GM18873 (cell line): ENCODE measurements around the gene TXNRD3.

Experiments used
- ATAC-seq: cut with Tn5 transposase; IDR thresholded peaks from one replicate; pipeline ENCODE4 v1.9.1; 2021; ENCODE audit warnings: mild to moderate bottlenecking, moderate library complexity, moderate number of reproducible peaks; ENCODE audit not compliant: unreplicated experiment, low FRiP score

TXNRD3 gene

DNA sequence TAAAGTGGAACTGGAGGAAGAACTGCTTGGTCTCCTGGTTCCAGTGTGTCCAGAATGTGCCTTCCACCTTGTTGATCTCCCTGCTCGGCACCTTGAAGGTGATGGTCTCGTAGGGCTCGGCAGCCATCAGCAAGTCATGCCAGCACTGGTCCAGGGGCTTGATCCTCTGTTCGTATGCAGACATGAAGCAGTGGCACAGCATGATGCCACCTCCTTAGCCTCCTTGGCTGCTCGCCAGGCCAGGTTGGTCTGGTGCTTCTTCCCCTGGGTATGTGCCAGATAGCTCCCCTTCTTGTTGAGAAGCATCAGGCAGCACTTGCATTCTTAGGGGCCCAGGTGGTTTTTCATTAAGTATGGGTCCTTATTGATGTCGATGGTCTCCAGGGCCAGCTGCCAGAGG is 17.8 kb upstream of the TXNRD3 start:
- ATAC-seq, result no peak

DNA sequence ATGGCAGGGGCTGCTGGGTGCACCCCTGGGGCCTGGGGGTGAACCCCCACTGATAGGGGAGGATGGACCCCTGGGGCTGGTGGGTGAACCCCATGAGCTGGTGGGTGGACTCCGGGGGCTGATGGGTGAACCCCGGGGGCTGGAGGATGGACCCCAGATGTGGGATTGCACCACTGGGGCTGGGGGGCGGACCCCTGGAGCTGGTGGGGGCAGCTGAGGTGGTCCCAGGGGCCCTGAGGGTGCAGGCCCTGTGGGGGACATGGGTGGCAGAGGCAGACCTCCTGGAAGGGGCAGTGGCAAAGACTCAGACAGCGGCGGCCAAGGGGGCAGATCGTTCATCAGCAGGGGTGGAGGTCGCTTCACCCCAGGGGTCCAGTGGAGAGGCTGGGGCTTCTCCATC is 17.4 kb upstream of the TXNRD3 start:
- ATAC-seq, result no peak

DNA sequence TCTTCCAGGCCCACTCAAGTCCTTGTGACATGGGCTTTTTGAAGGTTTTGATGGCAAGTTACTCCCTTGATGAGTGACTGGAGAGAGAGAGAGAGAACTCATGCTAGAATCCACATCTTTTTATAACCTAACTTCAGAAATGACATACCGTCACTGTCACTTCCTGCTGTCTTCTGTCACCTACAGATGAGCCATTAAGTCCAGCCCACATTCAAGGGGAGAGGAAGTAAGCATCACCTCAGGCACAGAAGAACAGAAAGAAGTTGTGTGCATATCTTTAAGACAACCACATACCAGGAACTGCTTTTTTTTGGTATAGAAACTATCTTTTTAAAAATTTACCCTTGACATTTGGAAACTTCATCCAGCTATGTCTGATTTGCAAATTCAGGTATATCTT is 16.6 kb upstream of the TXNRD3 start:
- ATAC-seq, result no peak

DNA sequence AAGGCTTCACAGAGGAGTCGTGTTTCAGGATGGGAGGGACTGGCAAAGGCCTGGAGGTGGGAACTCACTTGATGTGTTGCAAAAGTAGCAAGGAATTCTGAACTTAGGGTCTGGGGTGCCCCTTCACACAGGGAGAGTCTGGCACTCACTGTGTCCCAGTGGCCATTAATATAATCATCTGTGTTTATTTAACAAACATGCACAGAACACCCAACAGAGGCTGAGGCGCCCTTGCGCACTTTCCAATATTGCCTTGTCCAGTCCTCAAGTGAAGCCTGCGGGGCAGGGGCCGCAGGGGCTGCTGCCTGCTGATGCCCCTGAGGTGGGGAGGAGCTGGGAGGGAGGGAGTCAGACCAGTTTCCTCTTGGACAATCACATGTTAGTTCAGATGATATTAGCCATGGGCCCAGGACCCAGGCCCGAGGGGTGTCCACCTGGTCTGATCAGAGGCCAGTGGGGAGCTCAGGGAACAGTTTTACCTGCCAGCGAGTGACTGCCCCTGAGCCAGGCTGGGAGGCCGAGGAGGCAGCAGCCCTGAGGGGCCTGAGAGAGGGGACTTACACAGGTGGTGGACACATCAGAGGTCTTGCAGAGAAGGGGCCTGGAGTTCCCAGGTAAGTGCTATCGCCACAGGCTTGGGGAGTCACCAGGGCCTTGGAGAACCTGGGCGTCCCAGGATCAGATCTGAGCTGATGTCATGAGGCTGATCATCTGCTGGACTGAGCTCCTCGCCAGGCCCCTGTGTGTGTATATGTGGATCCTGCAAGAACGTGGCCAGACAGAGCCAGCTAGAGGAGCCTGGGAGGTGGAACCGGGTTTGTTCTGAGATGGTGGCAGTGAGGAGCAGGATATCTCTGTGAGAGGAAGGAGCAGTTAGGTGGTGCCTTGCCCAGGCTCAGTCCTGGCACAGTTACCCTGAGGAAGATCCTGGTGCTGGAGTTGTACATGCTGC is 13.8 kb upstream of the TXNRD3 start:
- ATAC-seq, result no peak

DNA sequence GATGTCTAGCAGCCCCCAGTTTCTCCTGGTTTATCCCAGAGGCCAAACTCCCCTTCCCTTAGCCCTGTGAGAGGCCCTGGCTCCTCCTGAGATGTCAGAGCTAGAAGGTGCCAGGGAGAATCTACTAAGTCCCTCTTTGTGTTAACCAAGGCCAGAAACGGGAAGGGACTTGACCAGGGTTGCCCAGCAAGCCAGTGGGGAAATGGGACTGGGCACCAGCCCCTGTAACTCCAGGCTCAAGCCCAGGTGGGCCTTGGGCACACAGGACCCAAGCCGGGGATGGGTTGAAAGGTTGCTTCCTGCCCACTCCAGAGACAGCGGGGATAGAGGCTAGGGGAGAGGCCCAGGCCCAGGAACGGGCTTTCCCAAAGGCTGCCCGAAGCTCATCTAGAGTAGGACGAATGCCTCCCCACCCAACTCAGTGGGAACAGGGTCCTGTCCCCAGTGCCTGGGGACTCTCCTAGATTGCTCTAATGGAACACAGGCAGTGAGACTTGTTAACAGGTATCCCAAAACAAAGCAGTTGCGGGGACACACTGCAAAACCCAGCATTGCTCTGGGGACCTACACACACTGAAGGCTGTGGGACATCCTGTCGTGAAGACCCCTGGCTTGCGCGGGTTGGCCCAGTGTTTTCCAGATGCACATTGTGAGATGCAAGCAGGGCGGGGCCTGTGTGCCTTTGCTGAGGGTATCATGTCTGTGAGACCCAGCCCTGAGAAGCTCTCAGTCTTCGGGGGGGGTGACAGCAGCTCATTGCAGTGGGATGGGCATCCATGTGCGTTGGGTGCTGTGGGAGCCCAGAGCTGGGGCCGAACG is 12.9 kb upstream of the TXNRD3 start:
- ATAC-seq, result no peak

DNA sequence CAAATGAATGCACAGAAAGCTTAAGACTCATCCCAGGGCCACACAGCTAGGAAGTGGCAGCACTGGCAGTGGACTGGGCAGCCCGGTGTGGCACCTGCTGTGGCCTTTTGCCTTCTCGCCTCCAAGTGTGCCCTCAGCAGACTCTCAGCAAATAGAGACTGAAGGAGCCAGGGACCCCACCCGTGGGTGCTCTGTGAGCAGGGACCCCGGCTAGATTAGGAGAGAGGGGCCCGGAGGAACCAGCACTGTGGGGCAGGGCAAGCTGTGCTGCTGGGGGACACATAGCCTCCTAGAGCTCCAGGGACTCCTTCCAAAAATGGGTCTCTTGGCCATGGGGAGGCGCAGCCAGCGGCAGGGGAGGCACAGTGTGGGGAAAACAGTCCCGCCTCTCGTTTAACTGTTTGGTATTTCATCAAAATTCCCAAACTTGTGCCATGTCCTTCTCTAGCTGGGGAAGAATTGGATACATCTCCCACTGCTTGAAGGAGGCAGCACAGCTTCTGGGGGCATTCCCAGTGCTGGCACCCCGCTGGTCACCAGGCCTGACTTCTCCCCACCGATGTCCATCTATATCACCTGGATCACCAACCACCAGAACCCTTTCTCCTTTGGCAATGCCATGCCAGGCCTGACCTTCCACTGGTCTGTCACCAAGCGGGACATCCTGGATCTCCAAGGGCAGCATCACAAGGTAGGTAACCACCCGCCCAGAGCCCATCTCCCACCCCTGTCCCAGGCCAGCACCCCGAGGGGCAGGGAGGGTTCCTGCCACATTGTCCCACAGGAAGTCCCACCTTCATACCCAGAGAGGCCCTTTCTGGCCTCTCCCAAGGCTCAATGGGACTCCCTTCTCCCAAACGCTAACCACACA is 12.0 kb upstream of the TXNRD3 start:
- ATAC-seq, result no peak

DNA sequence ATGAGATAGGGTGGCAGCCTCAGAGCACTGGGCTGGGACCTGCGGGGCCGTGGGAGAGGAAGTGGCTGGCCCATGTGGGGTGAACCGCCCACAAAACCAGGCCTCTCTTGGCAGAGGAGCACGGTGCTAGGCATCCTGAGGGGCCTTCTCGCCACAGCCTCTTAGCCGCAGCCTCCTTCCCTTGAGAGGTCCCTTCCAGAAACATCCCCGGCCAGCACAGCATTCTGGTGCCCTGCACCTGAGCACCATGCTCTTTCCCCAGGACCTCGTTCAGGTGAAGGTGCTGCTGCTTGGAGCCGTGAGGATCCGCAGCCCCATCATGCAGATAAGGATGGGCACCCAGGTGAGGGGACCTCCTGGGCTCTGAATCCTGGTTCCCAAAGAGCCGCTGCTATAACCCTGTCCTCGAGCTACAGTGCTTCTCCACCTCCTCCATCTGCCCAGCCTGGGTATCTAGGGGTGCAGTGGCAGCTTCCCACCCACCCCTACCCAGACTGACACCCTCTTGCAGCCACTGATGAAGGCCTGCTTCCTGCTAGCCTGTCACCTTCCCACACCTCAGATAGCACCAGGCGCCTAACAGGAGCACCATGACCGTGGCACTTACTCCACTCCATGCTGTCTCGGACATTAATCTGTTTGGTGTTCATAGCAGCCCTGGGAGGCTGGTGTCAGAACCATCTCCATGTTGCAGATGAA is 11.2 kb upstream of the TXNRD3 start:
- no peak for ATAC-seq

DNA sequence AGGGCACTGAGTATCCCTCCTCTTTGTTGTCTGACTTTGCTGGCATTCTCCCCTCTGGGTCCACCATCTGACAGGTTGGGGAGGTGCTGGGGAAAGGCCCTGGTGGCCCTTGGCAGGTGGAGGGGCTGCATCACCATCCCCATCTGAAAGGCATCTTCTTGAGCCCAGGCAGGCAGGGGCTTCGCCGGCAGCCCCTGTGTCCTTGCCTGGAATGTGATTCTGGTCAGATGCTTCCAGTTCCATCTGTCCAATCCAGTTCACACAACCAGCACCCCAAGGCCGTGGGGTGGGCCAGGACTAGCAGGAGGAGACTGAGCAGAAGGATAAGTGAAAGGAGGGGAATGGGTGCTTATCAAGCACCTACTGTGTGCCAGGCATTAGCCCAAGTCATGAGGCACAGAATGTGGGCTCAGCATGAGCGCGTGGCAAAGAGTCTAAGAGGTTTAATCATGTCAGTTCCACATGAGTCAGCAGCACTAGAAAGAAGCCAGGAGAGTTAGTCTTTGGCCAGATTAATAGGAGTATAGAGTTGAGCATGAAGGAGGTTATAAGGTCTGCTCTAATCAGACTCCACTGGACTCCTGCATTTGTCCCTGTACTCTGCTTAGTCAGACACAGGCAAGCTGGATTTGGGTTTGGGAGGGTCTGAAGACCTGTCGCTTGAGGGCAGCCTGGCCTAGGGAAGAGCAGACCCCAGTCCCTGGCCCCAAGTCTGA is 10.5 kb upstream of the TXNRD3 start:
- ATAC-seq, result no peak

DNA sequence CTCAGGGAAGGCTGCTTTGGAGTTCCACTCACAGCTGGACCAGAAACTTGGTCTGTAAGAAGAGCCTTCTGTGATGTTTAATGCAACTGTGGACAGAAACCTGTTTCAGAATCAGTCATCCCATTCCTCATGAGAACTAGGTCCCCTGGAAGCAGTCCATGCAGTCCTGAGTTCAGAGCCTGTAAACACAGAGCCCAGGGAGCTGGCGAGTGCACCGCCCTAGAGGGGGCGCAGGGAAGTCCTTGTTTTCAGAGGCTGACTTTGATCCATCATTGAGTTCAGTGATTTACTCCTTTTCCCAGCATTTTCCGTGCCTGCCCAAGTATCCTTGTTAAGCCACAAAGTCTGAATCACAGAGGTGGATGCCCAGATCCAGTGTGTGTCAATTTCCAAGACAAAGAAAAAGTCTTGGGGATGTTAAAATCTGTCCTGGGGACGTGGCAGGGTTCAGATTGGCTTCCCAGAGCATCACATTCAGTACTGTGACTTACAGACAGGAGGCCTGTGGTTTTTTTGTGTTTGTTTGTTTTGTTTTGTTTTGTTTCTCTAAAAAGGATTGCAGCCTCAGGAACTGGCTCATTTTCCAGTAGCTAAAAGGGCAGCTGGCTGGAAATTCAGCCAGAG is 9.8 kb upstream of the TXNRD3 start:
- no peak for ATAC-seq

DNA sequence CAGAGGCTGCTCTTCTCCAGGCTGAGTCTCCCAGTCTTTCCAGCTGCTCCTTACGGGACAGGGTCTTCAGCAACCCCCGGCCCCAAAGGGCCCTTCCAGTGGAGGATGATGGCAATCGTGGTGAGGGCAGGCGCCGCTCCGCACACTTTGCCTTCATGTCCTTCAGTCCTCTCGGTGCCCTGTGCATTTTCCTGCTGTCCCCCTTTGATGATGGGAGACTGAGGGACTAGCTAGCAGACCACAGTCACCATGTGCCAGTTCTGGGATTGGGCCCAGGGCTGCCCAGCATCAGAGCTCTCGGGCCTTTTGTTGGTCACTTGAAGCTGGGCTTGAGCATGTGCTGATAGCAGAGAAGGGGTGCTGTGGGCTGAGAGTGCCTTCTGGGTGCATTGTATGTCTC is 8.8 kb upstream of the TXNRD3 start:
- no peak for ATAC-seq

DNA sequence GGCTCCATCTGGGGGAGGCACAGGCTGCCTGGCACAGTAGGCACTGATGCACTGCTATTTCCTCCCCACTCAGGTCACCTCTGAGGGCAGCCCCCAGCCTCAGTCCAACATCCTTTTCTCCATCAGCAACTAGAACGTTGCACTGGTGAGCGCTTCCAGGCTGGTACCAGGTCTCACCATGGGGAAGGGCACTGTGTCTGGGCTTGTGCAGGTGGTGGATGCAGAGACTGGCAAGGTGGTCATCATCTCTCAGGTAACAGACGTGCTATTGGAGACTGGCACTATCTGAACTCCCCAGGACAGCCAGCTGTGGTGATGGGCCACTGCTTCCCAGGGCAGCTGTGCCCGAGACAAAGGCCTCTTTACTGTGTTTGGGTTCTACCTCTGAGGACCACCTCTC is 8.3 kb upstream of the TXNRD3 start:
- ATAC-seq, result no peak

DNA sequence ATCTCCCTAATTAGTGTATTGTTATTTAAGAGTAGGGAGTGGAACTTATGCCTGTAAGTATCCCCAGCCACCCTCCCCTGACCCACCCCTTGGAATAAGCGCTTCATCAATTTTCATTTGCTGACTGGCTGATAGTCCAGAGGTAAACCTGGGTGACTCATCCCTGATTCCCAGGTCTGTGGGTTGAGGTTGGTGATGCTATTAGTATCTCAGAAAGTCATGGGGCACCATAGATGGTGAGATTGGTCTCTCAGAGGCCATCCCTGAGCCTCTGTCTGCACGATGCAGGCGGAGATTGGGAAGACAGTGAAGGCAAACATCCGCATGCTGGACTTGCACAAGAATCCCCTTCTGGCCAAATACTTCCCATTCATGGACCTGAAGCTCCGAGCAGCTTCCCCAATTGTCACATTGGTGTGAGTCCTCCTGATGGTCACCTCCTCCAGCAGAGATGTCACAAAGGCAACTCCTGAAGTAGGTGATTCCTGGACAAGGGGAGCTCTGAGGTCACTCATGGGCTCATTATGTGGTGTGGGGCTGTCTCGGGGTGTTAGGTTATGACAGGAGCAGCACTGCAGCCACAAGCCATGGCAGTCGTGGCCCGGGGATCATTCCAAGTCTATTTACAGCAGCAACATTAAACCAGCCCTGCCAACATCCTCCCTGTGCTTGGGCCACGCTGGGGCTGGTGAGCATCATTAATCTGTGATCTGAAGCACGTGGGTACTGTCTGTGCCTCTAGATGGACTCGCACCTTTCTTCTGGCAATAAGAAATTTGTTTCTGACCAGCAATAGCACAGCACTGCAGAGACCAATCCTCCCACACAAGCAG is 6.8 kb upstream of the TXNRD3 start:
- no peak for ATAC-seq

DNA sequence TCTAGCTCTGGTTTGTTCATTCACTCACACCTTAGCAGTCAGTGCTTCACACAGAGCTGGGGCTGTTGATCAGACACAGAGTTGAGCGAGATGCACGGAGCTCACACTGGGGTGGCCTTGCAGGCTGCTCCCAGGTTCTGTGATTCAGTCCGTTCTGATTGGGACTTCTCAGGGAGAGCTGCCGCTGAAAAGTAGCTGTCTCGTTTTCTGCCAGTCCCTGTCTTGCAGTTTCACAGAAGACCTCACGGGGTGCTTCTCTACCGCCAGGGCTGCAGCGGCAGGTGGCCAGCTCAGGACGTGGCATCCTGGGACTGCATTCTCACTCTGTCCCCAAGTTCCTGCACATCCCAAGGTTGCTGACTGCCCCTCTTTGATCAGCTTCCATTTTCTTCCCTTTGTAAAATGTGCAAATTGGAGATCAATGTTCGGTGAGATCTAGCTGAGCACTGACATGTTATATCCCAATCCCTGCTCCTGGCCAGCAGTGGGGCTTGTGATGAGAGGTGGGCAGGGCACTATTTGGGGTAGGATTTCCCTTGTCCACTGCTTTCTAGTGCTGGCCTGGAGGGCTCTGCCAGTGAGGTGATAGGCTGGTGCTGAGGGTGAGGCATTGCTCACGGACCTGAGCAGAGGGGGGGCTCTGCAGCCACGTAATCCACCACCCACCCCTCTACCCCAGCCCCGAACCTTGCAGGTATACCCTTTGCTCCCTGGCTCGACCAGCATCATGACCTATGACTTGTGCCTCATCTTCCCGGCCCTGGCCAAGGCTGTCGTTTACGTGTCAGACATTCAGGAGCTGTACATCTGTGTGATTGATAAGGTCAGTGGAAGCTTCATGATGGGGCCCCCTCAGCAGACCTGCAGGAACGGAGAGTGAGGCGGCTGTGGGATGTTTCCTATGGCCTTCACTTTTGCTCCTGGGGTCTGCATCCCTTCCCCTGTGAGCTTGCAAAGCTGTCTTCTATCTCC is 5.3 kb upstream of the TXNRD3 start:
- ATAC-seq, result no peak

DNA sequence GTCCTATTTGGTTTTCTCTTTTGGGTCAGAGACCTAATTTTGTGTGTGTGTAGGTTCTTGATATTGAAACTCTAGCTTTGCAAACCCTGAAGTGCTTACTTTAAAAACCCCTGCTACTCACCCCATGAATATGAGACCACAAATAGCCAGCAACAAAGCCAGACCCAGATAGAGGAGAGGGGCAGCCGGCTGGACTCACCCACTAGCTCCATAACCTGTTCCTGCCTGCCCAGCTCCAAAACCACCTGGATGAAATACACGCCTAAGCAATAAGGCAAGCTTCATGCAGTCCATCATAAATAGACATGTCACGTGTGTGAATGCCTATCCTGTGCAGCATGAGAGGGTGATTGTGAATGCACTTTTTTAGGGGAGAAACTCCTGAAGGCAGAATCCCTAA is 3.7 kb upstream of the TXNRD3 start:
- no peak for ATAC-seq

DNA sequence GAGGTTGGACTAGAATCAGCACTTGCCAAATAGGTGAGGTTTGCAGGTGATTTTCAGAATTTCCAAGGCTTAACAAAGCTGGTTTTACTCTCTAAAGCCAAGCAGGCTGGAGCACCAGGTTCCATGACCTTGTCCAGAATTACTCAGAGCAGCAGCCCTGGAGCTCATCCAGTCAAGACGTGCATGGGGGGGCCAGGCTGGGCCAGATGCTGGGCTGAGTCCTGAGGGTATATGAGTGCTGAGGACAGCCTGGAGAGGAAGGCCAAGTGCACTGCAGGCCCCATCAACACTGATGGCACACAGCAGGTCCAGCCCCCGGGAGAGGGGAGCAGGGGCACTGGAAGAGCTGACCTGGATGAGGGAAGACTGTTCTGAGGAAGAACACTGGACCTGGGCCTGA is 3.0 kb upstream of the TXNRD3 start:
- ATAC-seq, result no peak

DNA sequence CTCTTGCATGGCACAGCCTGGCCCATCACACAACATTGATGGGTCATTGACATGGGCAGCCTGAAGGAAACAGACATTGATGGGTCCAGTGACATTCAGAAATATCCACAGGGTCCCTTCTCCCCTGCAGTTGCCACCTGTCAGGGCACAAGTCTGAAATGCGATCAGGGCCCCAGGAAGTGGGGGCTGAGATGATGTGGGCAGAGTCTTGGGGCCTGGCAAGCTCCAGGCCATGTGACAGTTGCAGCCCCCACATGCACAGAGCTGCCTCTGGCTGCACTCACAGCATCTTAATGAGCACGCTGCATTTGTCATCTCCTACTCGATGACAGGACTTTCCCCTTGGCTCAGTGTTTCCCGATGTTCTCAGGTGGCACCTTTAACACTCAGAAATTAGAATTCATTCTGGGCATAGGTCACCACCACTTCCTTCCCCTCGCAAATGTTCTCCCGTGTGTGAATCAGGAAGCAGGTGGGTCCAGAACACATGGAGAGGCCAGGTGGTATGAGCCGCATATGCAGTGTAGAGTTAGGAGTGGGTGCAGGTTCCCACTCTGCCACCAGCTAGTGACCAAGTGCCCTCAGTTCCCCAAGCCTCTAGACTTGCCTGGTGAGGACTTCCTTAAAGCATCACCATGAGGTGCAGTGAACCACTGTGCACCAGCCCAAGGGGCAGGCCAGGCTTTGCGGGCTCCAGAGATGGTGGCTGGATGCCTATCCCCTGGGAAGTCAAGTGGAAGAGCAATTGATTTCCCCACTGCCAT is 1.6 kb upstream of the TXNRD3 start:
- no peak for ATAC-seq
